ELR (cell line): Measurements from ENCODE around the gene ROGDI.
"Not testable (repeated sequence)": the region's sequence is repeated elsewhere in the genome, so short reads cannot be mapped to it uniquely, and the experiment has no call there.

ENCODE experiments used
- DNase-seq: peaks from one replicate; pipeline ENCODE4 v3.0.0-alpha.2; 2015; ENCODE audit warnings: low read depth

The ROGDI gene

DNA sequence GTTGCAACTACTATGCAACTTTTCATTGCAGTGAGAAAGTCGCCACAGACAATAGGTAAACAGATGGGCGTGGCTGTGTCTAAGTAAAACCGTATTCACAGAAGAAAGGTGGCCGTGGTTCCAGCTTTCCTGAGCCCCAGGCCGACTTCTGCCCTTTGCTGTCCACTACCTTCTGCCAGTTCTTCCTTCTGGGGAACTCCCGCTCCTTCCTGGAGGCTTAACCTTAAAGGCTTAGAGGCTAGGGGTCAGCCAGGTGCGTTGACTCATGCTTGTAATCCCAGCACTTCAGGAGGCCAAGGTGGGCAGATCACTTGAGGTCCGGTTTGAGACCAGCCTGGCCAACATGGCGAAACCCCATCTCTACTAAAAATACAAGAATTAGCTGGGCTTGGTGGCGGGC lies 12.2 kb downstream of the ROGDI start:
- no peak for DNase-seq

DNA sequence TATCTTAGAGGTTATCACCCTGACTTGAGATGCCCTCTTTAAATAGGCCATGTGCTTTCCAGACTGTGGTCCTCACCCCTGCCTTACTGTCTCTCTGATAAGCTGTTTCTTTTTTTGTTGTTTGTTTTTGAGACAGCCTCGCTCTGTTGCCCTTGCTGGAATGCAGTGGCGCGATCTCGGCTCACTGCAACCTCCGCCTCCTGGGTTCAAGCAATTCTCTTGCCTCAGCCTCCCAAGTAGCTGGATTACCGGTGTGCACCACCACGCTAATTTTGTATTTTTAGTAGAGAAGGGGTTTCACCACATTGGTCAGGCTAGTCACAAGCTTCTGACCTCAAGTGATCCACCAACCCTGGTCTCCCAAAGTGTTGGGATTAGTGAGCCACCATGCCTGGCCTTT lies 13.5 kb downstream of the ROGDI start:
- no peak for DNase-seq

DNA sequence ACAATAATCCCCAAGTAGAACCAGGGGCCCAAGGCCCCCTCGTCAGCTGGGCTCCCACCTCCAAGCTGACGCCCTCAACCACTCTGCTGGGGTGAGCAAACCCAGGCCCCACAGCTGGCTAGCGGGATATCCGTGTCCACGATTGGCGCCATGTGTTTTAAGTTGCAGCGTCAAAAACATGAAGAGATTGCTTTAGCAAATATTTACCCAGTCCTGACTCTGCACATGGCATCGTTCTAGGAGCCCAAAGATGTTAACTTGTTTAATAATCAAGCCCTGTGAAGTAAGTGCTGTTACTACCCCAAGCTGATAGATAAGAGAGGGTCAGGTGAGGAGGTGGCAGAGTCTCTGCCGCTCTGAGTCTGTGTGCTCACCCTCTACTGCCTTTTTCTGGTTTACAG lies 13.9 kb downstream of the ROGDI start:
- DNase-seq = no peak

DNA sequence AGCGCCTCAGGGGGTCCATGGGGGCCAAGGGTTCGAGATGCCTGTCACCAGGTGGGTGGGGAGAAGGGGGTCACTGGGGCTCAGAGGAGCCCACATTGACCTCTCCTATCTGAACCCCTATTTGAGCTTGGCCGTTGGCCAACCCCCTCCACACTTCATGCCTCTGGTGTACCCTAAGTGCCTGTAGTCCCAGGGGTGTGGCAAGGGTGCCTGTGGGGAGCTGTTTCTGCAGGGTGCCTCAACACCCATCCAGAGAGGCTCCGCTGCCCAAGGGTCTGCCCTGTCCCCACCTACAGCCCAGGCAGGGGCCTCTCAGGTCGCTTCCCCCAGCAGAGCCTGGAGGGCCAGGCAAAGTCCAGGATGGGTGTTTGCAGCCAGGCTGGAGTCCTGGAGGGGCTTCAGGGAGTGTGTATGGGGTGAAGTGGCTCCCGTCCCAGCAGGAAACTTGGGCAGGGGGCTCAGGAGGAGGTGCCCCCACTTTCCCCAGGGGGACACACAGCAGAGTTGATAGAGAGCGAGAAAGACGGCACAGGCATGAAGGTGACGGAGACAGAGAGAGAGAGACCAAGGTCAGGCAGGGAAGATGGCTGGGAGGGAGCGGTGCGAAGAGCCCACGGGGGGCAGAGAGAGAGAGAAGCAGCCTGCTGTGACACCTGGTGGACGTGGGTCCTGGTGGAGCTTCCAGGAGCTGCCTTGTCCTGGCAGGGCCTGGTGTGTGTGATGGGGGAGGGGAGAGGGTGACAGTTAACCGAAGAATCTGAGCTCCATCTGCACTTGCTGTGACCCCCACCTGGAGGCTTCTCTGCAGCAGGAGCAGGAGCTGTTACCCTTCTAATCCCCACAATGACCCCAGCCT lies 14.6 kb downstream of the ROGDI start, which contains the start of gene SEPTIN12:
SEPTIN12 (minus strand) TSS at position 719 of the 856 bp plus-strand sequence; CDS start at position 19, 700 bp downstream.
- DNase-seq = no peak

DNA sequence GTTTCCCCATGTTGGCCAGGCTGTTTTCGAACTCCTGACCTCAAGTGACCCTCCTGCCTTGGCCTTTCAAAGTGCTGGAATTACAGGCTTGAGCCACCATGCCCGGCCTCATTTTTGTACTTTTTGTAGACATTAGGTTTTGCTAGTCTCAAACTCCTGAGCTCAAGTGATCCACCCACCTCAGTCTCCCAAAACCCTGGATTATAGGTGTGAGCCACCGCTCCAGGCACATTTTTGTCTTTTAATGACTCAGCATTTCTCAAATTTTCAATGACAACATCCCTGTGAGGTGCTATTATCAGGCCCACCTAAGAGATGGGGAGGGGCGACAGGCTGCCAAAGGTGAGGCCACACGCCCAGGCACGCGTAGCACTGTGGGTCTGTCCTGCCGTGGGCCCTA lies 15.4 kb downstream of the ROGDI start:
- no peak for DNase-seq

DNA sequence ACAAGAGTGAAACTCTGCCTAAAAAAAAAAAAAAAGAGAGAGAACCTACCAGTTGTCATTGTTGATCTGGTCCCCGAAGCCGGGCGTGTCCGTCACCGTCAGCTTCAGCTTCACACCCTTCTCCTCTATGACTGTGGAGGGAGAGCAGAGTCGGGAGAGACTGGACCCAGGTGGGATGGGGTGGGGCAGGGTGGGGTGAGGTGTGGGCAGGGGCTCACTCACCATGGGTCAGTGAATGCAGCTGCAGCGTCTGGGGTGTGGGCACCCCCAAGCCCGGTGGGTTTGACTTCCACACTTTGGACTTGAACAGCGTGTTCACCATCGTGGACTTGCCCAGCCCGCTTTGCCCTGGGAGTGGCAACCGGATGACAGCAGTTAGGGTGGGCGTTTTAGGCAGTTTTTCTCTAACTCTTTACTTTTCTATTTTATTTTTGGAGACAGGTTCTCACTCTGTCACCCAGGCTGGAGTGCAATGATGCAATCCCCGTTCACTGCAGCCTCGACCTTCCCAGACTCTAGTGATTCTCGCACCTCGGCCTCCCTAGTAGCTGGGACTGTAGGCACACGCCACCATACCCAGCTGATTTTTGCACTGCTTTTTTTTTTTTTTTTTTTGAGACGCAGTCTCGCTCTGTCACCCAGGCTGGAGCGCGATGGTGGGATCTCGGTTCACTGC lies 16.5 kb downstream of the ROGDI start:
- DNase-seq = no peak

DNA sequence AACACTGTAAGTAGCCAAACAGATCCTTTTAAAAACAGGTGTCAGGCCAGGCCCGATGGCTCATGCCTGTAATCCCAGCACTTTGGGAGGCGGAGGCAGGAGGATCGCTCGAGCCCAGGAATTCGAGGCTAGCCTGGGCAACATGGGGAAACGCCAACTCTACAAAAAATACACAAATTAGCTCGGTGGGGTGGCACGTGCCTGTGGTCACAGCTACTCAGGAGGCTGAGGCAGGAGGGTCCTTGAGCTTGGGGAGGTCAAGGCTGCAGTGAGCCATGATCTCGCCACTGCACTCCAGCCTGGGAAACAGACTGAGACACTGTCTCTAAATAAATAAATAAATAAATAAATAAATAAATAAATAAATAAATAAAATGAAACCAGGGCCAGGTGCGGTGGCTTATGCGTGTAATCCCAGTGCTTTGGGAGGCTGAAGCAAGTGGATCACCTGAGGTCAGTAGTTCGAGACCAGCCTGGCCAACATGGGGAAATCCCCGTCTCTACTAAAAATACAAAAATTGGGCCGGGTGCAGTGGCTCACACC lies 17.9 kb downstream of the ROGDI start:
- DNase-seq = not testable (repeated sequence)

DNA sequence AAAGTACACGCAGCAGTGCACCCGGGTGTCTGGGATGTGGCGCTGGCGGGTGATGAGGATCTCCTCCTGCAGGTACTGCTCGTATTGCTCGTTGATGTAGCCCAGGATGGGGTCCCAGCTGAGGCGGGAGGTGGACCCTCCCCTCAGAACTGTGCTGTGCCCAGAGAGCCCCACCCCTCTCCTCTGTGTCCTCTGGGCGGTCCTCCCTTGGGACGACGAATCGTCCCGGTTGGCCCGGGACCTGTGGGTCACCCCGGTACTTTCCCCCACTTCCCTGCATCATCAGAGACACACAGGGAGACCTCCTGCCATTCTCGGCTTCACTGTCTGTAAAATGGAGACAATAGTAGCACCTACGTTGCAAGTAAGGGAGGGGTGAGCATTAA lies 18.5 kb downstream of the ROGDI start:
- no peak for DNase-seq

DNA sequence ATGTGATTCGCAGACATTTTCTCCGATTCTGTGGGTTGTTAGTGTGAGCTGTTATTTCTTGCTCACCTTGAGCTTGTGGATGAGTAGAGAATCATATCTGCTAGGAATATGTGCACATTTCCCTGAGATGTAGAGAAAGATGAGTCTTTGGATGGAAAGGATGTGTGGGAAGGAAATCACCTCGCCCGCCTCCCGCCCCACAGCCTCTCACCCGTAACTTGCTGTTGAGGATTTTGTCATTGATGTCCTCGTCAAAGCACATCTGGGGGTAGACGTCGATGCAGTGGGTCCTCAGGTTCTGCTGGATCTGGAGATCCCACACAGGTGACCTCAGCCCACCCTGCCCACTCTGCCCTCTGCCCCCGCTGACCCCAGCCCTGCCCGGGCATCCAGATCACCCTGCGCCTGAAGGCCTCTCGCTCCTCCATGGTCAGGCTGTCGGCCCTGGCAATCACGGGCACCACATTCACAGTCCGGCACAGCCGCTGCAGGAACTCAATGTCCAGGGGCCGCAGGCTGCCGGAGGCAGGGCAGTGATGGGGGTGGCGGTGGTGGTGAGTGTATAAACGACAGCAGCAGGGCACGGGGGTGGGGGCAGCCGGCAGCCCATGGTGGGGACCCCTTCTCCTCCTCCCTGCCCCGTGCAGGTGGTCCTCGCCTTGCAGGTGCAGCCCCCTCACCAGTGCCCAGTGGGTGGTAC lies 19.0 kb downstream of the ROGDI start:
- DNase-seq = no peak

DNA sequence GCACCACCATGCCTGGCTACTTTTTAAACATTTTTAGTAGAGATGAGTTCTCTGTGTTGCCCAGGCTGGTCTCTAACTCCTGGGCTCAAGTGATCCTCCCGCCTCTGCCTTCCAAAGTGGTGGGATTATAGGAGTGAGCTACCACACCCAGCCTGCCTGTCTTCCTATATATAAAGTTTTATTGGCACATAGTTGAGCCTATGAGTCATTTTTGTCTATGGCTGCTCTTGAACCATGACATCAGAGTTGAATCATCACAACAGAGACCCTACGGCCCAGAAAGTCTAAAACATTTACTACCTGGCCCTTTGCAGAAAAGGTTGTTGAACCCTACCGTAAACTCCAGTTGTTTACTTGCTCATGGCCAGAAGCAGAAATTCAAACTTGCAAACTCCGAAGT lies 22.2 kb downstream of the ROGDI start:
- DNase-seq = peak; percentile 50

DNA sequence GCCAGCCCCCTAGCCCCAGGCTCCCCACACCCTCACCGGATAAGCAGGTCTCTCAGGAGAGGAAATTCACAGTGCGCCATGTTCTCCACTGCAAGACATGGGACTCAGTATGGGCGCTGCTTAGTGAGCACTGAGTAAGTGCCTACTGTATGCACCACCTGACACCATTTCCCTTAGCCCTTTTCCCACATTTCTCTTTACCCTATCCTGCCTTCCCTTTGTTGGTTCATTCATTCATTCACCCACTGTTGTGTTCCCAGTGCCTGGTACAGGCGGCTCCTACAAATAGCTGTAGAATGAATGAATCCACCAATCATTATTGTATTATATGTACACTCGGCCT lies 24.4 kb downstream of the ROGDI start:
- DNase-seq = no peak

DNA sequence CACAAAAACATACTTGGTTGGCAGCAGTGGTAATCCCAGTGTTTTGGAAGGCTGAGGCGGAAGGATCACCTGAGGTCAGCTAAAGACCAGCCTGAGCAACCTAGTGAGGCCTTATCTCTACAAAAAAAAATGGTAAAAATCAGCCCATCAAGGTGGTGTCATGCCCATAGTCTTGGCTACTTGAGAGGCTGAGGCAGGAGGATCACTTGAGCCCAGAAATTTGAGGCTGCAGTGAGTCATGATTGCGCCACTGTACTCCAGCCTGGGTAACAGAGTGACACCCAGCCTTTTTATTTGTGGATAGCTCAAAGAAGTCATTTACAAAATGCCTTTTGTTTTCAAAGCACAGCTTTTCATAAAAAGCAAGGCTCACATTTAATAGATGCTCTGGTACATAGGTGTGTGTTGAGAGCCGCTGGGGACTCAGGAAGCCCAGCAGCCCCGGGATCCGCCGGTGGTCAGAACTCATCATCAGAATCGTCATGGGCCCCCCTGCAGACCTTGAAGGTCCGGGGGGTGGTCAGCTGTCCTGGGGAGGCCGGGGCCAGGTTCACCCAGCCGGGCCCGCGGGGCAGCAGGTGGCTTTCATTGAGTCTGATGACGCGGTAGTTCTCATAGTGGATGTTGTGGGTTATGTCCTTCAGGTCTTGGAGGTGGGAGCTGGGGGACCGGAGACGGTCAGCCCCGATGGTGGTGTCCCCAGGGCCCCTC lies 24.9 kb downstream of the ROGDI start:
- no peak for DNase-seq

DNA sequence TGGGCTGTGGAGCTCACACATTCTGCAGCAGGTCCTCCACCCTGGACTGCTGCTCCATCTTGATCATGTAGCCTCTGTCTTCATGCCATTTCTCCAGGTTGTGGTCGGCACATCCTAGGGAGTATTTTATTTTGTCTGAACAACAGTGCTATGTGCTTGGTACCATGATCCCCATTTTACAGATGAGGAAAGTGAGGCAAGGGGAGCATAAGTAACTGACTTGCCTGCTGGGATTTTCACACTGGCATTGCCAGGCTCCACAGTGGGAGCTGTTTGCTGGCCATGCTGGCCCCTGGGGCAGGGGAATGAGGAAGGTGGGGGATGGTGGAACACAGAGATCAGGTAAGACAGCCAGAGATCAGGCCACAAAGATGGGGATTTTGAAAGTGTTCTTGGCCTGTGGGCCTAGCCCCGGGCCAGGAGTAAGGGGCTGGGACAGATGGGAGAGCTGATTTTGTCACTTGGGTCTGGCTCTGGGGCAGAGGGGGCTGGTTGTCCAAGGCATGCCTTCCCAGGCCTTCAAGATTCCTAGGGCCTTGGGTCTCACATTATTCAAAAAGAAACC lies 26.2 kb downstream of the ROGDI start:
- no peak for DNase-seq

DNA sequence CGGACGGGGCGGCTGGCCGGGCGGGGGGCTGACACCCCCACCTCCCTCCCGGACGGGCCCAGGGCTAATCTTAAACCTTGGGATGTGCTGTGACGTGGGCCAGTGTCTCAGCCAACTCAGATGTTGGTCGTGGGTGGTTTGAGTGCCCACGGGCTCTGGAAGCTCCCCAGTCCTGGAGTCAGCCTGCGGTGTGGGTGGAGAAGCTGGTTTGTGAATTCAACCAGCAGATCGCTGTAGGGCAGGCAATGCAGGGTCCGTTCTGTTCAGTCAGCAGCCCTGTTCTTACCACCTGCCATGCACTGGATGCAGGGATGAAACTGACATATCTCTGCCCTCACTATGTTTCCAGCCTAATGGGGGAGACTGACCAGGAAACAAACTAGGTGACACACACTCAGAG lies 27.4 kb downstream of the ROGDI start:
- no peak for DNase-seq

DNA sequence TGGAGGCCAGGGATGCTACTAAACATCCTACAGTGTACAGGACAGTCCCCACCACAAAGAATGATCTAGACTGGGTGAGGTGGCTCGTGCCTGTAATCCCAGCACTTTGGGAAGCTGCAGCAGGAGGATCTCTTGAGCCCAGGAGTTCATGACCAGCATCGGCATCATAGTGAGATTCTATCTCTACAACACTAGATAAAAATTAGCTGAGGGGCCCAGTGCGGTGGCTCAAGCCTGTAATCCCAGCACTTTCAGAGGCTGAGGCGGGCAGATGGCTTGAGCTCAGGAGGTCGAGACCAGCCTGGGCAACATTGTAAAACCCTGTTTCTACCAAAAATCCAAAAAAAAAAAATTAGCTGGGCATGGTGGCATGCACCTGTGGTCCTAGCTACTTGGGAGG lies 30.1 kb downstream of the ROGDI start:
- no peak for DNase-seq

DNA sequence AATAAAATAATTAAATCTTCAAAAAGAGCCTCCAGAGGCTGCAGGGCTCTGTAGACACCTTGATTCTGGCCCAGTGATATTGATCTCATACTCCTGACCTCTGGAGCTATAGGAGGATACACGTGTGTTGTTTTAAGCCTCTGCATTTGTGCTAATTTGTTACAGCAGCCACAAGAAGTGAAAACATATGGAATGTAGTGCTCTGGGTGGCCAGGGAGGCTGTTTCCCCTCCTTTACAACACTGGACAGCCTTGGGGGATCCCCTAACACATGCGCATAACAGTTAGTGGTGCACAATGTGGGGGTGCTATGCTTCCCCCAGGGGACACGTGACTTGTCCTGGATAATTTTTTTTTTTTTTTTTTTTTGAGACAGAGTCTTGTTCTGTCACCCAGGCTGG lies 30.8 kb downstream of the ROGDI start:
- no peak for DNase-seq

DNA sequence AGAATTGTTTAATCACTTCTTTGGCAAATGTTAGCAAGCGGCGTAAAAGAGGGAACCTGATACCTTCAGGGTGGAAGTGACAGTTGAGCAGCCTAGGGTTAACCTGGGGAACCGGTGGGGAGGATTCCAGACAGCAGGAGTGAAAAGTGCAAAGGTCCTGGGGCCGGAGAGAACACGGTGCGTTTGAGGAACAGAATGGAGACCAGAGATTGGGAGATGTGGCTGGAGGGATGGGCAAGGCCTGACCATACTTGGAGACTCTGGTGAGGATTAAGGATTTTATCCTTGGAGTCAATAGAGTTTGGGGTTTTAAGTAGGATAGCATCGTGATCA lies 33.2 kb downstream of the ROGDI start:
- no peak for DNase-seq

DNA sequence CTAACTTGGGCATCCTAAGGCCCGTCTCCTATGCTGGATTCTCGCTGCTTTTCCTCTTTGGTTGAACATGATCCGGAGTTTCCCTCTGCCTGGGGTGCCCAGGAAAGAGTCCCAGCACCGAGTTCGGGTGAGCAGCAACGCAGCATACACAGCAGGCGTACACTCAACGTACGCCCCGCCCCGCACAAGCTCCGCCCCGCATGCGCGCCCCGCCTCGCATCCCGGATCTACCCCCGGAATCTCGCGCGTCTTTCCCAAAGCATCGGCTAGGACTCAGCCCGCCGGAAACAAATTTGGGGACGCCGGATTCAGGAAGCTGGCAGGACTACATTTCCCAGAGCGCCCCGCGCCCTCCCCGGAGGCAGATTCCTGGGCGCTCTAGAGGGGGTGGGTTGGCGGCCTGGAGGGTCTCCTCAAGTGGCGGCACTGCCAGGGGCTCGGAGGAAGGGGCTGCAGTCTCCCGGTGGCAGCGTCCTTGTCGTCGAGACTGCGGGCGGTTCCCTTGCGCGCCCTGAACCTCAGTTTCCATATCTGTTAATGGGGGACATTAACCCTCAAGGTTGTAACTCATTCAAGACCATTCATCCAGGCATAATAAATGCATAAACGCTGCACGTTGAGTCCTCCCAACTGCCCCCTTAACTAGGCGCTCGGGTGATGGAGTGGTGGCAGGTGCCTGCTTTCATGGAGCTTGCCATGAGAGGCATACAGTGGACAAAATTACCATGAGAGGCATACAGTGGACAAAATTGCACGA lies 33.7 kb downstream of the ROGDI start:
- peak; percentile 95 for DNase-seq

DNA sequence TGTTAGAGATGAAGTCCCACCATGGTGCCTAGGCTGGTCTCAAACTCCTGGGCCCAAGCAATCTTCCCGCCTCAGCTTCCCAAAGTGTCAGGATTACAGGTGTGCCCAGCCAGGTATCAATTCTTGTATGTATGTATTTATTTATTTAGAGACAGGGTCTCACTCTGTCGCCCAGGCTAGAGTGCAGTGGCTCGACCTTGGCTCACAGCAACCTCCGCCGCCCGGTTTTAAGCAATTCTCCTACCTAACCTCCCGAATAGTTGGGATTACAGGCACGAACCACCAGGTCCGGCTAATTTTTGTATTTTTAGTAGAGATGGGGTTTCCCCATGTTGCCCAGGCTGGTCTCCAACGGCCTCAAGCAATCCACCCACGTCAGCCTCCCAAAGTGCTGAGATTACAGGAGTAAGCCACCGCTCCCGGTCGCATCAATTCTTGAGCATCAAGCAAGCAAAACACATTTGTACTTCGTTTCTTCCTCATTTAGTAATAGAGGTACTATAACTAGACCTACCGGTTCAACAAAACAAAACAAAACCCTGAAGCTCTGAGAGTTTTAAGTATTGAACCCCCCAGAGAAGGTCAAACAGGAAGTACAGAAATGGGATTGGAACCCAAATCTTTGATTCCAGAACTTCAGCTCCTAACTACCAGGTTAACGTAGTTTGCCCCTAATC lies 34.4 kb downstream of the ROGDI start:
- peak; percentile 36 for DNase-seq

DNA sequence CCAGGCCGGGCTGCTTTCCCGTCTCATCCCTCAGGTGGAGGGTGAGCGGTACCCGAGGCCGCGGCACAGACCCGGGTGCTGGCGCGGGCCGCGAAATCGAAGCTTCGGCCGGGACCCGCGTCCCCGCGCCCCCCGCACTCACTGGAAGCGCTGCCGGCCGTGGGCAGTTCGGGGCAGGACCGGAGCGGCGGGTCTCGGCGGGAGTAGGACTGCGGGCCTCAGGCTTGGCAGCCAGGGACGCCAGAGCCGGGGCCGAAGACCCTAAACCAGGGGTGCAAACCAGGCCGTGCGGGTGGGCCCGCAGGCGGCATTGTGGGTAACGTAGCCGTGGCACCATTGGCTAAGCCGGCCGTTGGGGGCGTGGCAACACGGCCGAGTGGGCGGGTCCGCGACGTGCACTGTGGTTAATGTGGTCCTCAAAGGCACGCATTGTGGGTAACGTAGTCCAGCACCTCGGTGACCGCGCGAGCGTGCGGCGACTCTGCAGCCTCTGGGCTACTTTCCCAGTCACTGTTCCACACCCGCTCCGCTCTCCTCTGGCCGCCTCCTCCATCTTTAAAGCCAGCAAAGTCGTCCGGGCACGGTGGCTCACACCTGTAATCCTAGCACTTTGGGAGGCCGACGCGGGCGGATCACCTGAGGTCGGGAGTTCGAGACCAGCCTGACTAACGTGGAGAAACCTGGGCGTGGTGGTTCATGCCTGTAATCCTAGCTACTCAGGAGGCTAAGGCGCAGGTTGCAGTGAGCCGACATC lies 35.4 kb downstream of the ROGDI start, which contains the start of gene ZNF500:
ZNF500 (minus strand) TSS at position 288 of the 754 bp plus-strand sequence. CDS start 1,184 bp downstream, outside the sequence.
- DNase-seq = peak; percentile 95
